Suppressor macrophage treated with lipopolysaccharide for 4 hours (primary cell): ENCODE measurements around the gene PSMB2.
"Not testable (repeated sequence)": the region's sequence is repeated elsewhere in the genome, so short reads cannot be mapped to it uniquely, and the experiment has no call there.

ENCODE experiments used
- DNase-seq: peaks from one replicate; pipeline ENCODE4 v3.0.0-alpha.2; 2020

Gene PSMB2

DNA sequence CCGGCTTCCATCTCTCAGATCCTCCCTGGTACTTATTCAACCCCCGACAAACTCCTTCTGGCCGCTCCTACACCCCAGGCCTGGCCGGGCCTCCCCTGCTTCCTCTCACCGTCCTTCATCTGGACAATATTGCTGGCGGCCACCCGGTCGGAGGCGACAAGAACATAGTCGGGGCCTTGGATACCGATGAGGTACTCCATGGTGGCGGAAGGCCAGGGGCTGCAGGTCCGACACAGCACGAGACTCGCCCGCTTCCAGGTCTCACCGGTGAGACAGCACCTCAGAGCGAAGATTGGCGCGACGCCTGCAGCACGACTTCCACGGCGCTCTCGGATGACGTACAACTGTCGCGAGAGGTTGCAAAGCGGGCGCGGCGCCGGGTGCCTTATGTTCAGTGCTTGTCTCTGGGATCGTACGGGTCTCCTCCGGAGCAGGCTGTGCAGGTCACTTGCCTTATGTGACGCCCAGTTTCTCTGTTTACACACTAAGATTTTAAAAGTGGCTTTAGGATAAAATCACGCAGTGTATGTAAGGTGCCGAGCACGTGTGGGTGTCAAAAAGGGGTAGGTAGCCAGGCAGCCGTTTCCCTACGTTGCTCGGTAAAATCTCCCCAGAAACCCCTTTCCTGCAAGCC, at the start of gene PSMB2:
Gene PSMB2 (minus strand): TSS at position 294 of the 634 bp plus-strand sequence. CDS start 94 bp downstream, at position 200.
- peak; percentile 97 for DNase-seq

DNA sequence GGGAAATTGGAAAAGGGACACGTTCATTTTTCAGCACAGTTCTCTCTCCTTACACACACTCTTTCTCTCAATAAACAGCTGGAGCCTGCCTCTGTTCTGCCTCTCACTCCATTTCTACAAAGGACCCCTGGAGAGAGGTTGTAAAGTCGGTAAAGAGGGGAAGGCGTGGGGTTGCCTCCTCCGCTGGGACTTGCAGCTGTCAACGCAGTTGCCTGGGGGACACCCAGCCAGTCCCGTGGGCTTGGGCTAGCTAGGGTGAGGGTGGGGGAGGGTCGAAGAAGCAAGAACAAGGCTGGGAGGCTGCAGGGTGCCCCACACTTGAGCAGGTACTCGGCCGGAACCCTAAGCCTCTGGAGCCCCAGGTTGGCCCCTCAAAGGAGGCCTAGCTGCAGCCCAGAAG, 49.8 kb upstream of the PSMB2 start:
- DNase-seq: no peak

DNA sequence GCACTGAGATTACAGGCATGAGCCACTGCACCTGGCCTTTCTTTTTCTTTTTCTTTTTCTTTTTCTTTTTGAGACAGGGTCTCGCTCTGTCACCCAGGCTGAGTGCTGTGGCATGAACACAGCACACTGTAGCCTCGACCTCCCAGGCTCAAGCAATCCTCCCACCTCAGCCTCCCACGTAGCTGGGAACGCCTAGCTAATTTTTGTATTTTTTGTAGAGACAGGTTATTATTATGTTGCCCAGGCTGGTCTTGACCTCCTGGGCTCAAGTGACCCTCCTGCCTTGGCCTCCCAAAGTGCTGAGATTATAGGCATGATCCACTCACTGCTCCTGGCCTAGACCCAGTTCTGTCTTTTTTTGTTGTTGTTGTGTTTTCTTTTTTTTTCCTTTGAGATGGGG, 48.8 kb upstream of the PSMB2 start:
- DNase-seq: not testable (repeated sequence)

DNA sequence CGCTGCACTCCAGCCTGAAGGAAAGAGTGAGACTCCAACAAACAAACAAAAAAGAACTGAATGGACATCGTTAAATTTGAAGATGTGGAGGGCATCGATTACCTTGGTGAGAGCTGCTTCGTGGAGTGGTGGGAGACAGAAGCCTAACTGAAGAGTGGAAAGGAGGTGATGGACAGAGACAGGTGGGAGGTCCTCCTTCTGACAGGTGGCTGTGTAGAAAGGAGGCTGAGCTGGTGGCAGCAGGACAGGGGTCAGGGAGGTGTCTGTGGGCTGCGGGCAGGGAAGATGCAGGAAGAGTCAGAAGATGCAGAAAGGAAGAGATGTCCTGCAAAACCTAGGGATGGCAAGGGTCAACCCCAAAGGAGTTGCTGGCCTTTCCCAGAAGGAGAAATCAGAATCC, 46.8 kb upstream of the PSMB2 start:
- no peak for DNase-seq

DNA sequence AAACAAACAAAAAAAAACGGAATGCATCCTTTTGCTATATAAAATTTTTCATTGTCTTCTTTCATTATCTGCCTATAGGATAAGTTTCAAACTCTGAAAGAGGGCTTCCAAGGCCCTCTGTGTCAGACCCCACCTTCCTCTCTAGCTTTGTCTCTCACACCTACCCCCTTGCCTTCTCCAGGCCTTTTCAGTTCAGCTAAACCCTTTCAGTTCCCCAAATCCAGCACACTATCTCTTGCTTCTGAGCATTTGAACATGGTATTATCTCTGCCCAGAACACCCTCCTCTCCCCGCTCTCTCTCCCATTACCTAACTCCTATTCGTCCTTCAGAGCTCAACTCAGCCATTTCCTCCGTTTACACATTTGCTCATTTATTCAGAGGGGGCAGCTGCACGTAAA, 41.7 kb upstream of the PSMB2 start:
- DNase-seq: no peak

DNA sequence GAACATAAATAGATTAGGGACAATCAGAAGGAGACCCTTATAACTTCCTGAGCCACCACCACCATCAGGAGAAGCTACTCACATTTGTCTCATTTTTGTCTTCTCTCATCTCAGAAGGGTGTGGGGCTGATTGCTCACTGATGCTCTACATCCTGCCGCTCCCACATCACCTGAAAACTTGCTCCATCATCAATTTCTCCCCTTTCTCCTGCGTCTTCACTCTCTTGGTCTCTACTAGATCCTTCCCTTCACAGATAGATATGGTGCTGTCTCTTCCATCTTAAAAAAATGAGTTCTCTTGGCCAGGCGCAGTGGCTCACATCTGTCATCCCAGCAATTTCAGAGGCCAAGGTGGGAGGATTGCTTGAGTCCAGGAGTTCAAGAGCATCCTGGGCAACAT, 38.9 kb upstream of the PSMB2 start:
- no peak for DNase-seq

DNA sequence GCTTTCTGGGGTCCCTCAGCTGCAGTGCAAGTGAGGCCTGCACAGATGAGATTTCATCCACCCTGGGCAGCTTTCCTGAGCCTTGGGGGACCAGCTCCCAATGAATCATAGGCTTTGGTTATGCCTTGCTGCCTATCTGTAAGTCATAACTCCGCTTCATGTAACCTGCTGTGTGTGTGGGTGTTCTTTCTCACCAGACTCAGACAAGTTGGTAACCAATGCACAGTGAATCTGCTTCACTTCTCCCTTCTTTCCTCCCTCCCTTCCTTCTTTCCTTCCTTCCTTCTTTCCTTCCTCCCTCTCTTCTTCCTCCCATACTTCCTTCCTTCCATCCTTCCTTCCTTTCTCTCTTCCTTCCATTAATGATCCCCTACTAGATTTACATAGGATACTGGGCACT, 34.4 kb upstream of the PSMB2 start:
- DNase-seq: no peak

DNA sequence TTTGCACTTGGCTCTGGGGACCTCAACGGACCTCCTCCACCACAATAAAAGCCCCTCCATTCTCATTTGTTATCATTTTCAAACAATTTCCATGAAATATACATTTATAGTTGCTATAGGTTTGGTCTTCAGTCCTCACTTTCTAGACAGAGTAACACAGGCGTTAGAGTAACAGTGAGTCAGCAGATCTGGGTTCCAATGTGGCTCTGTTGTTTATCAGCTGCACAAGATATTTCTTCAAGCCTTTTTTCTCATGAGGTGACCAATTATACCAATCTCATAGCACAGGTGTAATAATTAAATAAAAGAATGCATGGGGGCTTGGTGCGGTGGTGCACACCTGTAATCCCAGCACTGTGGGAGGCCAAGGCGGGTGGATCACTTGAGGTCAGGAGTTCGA, 32.8 kb upstream of the PSMB2 start:
- DNase-seq: no peak

DNA sequence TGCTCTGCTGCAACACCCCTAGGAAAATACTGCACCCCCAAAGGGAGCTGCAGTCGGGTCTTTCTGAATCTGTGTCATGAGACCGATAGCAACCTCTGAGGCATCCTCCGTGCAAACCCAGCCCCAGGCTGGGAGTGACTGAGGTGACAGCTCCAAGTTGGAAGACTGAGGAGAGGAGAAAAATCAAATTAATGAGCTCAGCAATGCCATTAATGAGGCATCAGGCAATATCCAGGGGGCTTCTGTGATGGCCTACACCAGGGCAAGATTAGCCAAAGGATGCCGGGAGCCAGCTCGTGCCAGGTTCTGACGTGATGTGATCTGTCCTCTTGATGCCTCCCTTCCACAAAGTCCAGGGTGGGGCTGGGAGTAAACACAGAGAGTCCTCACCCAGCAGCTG, 30.8 kb upstream of the PSMB2 start:
- no peak for DNase-seq

DNA sequence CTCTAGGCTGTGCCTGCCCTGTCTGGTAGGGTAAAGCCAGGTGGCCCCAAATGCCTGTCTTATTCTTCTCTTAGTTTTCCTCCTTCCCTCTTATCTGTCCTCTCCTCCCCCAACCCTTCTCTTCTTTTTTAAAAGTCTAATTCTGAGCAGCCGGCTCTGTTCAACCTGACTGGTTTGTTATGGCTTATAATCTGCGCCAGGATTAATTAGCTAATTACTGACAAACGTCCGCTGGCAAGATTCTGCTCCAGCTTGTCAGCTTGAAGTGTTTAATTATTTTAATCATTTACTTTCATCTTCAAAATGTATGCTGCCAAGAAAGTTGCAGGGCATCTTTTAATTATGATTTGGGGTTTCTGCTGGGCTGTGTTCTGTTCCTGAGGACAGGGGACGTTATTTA, 27.2 kb upstream of the PSMB2 start:
- no peak for DNase-seq

DNA sequence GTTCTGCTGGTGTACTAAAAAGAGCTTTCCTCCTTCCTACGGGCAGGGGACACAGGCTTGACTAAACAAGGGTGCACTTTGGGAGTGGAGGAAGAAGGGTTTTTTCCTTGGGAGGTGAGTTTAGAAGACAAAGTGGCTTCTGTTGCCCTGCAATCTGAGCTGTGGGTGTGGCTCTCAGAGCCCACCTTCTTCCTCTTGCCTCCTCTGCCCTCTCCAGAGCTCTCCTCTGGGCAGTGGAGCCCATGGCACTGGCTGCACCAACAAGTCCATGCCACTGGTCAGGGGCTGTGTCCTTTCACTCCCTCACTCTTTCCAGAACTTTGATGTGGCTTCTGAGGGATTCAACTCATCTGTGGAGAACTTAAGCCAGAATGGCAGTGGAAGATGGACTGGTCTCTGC, 25.6 kb upstream of the PSMB2 start:
- DNase-seq: no peak

DNA sequence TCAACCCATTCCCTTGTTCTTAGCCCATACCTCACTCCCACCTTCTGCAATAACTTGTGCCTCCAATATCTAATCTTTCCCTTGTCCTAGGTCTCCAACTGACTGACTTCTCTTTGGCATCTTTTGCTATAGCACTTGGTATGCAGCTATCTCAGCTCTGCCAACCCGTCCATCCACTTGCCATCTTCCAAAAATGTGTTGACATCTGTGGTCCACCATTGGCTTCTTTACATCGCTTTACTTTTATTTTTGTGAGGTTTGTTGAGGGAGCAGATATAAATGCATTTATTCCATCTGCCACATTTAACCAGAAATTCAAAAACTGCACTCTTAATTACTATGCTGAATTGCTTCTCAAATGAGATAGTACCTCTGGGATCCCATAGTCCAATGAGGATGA, 24.9 kb upstream of the PSMB2 start:
- no peak for DNase-seq

DNA sequence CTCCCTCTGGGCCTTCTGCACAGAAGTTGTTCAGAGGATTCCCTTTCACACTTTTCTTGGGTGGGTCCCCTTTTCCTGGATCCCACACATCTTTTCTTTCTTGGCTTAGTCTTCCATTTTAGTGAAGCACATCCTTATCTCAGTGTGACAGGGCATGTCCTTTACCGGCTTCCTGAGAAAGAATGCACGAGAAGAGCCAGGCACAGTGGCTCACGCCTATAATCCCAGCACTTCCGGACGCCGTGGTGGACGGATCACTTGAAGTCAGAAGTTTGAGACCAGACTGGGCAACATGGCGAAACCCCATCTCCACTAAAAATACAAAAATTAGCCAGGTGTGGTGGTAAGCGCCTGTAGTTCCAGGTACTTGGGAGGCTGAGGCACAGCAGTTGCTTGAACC, 22.1 kb upstream of the PSMB2 start:
- no peak for DNase-seq

DNA sequence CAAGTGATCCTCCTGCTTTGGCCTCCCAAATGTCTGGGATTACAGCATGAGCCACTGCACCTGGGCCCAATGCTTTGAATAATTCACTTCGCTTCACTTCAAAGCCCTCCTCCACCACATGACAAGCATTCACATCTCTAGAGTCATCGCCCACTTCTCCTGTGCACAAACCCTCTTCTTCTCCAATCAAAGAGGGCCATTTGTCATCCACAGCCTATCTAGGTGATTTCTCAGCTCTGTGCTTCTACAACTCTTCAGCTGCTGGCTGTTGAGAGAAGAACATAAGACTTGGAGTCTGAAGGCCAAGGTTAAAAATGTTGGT, 20.1 kb upstream of the PSMB2 start:
- DNase-seq: no peak

DNA sequence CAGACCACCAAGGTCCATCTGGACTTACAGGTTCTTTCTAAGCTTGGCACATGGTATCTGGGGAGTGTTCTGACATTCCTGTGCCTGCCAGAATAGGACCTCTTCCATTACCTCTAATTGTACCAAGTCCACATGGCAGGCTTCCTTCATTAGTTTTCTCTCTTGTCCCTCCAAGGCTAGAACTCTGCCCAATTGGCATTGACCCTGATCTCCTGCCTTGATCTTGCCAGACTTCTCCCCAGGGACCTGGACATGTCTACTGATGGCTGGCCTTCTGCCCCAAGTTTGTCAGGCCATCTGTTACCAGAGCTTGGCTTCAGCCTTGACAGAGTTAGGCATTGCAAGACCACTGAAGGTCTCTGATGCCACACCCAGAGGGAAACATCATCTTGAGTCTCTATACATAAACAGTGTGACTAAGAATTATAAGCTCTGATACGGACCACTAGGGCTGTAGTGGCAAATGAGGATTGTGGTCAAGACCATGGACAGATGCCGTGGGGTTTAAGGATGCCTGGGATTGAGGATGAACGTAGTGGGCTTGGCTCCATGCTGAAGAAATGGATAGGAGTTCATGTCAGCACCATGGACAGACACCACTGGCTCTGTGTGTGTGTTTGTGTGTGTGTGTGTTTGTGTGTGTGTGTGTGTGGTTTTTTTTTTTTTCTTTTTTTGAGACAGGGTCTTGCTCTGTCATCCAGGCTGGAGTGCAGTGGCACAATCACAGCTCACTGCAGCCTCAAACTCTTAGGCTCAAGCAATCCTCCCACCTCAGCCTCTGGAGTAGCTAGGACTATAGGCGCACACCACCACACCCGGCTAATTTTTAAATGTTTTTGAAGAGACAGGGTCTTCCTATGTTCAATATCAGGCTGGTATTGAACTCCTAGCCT, 19.5 kb upstream of the PSMB2 start:
- no peak for DNase-seq

DNA sequence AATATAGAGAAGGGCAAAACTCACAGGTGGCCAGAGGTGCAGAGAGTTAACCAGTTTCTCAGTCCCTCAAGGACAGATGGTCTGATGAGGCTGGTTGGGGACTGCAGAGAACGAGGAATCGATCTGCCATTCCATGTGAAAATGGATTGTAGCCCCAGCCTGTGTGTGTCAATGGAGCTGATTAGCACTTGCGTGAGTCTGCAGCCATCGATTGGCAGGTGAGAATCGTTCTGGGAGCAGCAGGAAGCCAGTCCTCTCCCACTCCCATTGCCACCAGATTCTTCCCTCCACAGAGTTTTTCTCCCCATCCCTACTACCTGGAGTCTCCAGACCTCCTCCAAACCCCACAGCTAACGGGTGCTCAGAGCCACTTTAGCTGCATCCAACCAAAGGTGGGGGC, 18.3 kb upstream of the PSMB2 start:
- no peak for DNase-seq

DNA sequence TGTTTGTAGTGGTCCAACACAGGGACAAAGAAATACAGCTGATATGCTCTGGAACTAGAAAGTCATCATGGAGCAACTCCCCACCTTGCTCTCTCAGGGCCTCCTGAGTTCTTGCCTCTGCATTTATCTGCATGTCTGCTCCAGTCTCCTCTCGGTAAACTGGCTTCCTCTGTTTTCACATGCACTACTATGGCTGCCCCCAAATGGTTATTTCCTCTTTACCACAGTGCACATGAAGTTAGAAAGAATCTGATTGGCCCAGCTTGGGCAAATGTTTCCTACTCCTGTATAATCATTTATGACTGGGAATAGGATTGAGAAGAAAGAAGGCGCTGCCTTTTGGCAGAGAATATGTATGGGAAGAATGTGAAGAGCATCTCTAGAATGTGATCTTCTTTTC, 16.5 kb upstream of the PSMB2 start:
- DNase-seq: no peak

DNA sequence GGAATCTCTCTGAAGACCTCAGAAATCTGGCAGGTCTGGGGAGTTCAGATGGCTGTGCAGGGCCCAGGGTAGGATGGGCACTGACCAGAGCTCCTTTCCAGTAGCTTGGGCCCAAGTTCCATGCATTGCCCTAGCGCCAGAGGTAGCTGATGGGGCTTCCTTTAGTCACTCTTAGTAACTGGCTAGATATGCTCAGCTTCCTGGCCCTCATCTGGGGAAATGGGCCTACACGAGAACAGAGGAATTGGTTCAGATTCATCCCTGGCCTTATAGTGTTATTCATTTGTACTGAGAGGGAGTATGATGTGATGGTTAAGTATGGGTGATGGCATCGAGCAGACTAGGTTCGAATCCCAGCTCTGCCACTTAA, 15.5 kb upstream of the PSMB2 start:
- no peak for DNase-seq

DNA sequence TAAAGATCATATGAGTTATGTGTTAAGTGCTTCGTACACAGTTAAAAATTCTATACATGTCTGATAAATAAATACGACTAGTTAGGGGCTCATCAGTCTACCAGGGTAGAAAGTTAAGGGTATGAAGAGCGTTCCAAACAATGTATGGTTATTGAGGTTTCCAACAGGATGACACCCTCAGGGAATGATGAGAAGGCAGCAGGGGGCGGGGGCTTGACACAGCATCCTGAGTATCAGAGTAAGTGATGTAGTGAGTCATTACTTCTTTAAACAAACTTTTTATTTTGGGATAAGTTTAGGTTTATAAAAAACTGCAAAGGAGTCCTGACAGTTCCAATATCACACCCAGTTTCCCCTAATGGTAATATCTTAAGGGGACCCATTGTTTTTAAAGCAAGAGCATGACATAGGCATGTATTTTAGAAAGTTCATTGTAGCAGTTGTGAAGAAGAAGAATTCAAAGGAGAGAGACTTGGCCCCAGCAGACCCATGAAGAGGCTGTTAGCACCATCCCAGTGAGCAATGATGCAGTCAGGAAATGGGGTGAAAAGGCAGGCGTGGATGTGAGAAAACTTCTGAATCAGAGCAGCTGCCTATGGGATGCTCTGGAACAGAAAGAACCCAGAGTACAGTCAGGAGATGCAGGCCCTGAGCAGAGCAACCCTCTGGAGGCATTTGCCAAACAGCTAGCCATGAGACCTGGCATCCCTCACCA, 15.0 kb upstream of the PSMB2 start:
- no peak for DNase-seq

DNA sequence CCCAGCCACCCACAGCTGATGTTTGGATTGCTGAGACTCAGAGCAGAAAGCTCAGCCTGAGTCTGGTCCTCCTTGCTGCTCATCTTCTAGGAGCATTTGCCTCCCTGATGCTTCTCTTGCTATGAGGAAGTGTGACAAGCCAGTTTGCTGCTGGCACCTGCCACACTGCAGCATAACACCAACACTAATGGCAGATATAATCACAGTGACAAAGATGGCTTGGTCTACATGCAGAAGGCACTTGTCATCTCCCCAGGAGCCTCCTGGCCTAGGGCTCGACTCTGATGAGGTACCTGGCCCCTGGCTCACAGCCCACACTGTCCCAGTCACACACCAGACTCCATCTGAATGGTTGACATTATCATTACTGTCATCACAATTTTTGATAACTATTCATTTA, 13.9 kb upstream of the PSMB2 start:
- DNase-seq: no peak

DNA sequence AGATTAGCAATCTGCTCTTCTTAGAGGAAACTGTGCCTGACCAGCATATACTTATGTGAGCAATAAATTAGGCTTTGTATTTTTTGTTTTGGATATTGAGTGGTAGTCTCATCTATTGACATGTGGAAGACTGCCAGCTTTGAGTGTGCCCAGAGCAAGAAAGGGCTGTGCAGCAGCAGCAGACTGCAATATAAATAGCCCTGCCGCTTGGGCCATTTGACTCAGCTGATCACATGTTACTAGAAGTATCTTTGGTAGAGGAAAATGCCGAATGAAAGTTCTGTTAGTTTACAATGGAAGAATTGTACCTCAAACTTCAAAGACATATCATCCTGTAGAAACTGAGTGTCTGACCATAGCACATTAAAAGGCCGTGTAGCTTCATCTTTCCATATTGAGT, 9.1 kb upstream of the PSMB2 start:
- DNase-seq: no peak

DNA sequence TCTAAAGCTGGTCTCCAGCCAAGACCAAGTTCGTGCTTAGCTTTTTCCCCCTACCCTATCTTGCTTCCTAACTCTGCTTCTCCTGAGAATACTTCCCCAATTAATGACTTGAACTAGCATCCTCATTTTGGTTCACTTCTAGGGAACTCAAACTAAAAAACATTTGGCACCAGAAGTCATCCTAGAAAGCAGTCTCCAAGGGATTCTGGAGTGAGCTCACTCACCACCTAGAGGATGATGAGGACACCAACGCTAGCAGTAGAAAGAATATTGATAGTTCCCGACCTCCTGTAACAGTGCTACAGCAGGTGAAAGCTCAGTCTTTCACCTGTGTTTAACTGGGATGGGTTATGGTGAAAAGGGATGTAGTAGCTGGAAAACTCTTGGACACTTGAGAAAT, 4.7 kb upstream of the PSMB2 start:
- DNase-seq: no peak

DNA sequence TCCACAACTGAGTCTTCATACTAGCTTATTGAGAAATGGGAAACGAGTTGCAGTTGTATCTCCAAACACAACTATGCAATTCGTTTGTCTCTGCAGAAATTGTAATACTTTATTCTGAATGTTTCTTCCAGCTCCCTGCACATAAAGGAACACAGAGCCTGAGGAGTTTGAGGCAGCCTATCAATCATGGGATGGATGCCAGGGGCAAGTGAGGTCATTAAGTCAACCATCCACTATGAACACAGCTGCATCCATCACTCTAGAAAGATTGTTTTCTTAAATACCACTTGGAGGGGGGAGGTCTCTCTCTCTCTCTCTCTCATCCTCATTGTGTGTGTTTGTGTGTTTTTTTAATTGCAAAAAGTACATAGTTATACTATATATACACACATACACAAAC, 2.9 kb upstream of the PSMB2 start:
- DNase-seq: no peak

DNA sequence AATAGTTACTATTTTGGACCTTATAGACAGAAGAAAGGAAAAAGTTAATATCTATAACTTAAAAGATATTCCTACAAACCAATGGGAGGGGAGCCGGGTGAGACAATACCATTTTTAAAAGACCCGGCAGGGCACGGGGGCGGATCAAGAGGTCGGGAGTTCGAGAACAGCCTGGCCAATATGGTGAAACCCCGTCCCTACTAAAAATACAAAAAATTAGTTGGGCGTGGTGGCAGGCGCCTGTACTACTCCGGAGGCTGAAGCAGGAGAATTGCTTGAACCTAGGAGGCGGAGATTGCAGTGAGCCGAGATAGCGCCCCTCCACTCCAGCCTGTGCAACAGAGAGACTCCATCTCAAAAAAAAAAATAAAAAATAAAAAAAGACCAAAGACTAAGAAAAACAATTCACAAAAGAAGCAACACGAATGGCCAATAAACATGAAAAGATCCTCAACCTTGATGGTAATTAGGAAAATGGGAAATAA, 1.2 kb upstream of the PSMB2 start:
- DNase-seq: peak; percentile 41
